Endodermal cell (in vitro differentiated cells): ENCODE data around the gene PDE3A. TPM values are rescaled to one million over a fixed set of nuclear protein-coding genes. Genes with fewer than 3 reads are reported as not detected.

Experiments used
- DNase-seq: peaks from one replicate; pipeline ENCODE4 v3.0.0-alpha.2; 2017
- H3K27ac ChIP-seq: 2 replicates; pipeline ENCODE4 v1.5.1; 2013; ENCODE audit warnings: mild to moderate bottlenecking, low read depth, low read length, moderate library complexity
- H3K27me3 ChIP-seq: 2 replicates; pipeline ENCODE4 v1.6.1; 2013; ENCODE audit warnings: mild to moderate bottlenecking, low read length, moderate library complexity; ENCODE audit not compliant: insufficient read depth, control insufficient read depth, poor library complexity, severe bottlenecking
- H3K36me3 ChIP-seq: 2 replicates; pipeline ENCODE4 v1.7.0; 2013; ENCODE audit warnings: mild to moderate bottlenecking, low read length, moderate library complexity; ENCODE audit not compliant: control insufficient read depth, insufficient read depth
- H3K4me1 ChIP-seq: one replicate; pipeline ENCODE4 v1.7.0; 2013; ENCODE audit warnings: low read length; ENCODE audit not compliant: control insufficient read depth, insufficient read depth
- H3K4me3 ChIP-seq: 2 replicates; pipeline ENCODE4 v1.5.1; 2013; ENCODE audit warnings: mild to moderate bottlenecking, low read length, moderate library complexity
- H3K9ac ChIP-seq: 2 replicates; pipeline ENCODE4 v1.6.1; 2013; ENCODE audit warnings: mild to moderate bottlenecking, low read length, moderate library complexity; ENCODE audit not compliant: poor library complexity, severe bottlenecking; ENCODE audit errors: extremely low read depth
- H3K9me3 ChIP-seq: 2 replicates; pipeline ENCODE4 v1.6.1; 2013; ENCODE audit warnings: mild to moderate bottlenecking, low read length, moderate library complexity; ENCODE audit not compliant: control insufficient read depth
- H3K27ac Mint-ChIP-seq: 2 replicates; pipeline ENCODE4 v1.8.0; 2020; ENCODE audit warnings: mixed read lengths
- H3K27me3 Mint-ChIP-seq: 2 replicates; pipeline ENCODE4 v1.8.0; 2021; ENCODE audit warnings: mild to moderate bottlenecking, mixed read lengths; ENCODE audit not compliant: insufficient read depth
- H3K36me3 Mint-ChIP-seq: 2 replicates; pipeline ENCODE4 v1.8.0; 2020; ENCODE audit warnings: low read depth, mixed read lengths
- H3K4me1 Mint-ChIP-seq: 2 replicates; pipeline ENCODE4 v1.8.0; 2020; ENCODE audit warnings: mixed read lengths
- H3K4me3 Mint-ChIP-seq: 2 replicates; pipeline ENCODE4 v1.8.0; 2020; ENCODE audit warnings: mild to moderate bottlenecking, moderate library complexity, mixed read lengths
- H3K9me3 Mint-ChIP-seq: 2 replicates; pipeline ENCODE4 v1.8.0; 2020; ENCODE audit warnings: mild to moderate bottlenecking, mixed read lengths
- WGBS, 2 experiments: methylation state at CpG; one replicate each; pipeline versions ENCODE4 v1.1.5 to v1.1.7; 2013; ENCODE audit warnings: missing lambda C conversion rate in 2 of 2, mixed read lengths in 1 of 2; ENCODE audit not compliant: insufficient coverage in 1 of 2, insufficient read length in 1 of 2; 5-methylcytosine and 5-hydroxymethylcytosine counted together
- total RNA-seq, 2 donors: library from RNA; stranded (reverse); fragmentation: NEBNext Ultra II Directional in 1 of 2; extraction: Animal tissue kit (Norgen Biotek cat#: 25700) in 1 of 2; gene quantifications; 2 replicates in 1 of 2; 3 replicates in 1 of 2; pipeline ENCODE4 v1.2.1, GENCODE V29; 2021
- TF ChIP-seq, protein P1 (sequence below): fragments of 200-600 bp; sonication (generic); conservative IDR thresholded peaks from 2 replicates; pipeline ENCODE4 v1.5.0; 2021; ENCODE audit warnings: antibody characterized with exemption, mild to moderate bottlenecking

PDE3A gene
- total RNA-seq, 2 donors from 2014 or later = 0.62 to 1.8 TPM

DNA sequence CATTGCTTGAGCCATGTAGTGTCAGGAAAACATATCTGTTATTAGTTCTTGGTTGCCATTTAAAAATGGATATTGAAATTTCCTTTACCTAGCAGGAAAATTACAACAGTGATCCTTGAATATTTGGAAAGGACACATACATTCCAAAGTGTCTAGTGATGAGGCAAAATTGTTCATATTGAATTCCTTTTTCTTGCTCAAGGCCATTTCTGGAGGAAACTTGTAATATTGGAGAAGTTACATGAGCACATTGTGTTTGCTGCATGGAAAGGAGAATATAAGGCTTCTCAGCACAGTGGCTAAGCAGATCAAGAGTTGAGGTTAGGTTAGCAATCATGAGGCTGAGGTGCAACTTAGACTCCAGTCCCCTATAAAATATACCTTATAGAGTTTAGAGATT lies 121.9 kb downstream of the PDE3A start:
- Mint-ChIP-seq H3K27ac (no peak overlapping the region), H3K27me3 (no peaks in the 10 kb centered on the region), H3K4me3 (no peak overlapping the region), H3K4me1 (peaks cover 5% of the 10 kb centered on the region), H3K9me3 (no peaks in the 10 kb centered on the region), H3K36me3 (no peaks in the 10 kb centered on the region)
- DNase-seq = no peak
- Histone ChIP-seq H3K9me3 (no peaks in the 10 kb centered on the region), H3K27me3 (no peaks in the 10 kb centered on the region), H3K4me1 (no peaks in the 10 kb centered on the region), H3K9ac (no peak overlapping the region), H3K27ac (no peak overlapping the region), H3K36me3 (no peaks in the 10 kb centered on the region), H3K4me3 (no peak overlapping the region)
- TF ChIP-seq, protein P1, sequence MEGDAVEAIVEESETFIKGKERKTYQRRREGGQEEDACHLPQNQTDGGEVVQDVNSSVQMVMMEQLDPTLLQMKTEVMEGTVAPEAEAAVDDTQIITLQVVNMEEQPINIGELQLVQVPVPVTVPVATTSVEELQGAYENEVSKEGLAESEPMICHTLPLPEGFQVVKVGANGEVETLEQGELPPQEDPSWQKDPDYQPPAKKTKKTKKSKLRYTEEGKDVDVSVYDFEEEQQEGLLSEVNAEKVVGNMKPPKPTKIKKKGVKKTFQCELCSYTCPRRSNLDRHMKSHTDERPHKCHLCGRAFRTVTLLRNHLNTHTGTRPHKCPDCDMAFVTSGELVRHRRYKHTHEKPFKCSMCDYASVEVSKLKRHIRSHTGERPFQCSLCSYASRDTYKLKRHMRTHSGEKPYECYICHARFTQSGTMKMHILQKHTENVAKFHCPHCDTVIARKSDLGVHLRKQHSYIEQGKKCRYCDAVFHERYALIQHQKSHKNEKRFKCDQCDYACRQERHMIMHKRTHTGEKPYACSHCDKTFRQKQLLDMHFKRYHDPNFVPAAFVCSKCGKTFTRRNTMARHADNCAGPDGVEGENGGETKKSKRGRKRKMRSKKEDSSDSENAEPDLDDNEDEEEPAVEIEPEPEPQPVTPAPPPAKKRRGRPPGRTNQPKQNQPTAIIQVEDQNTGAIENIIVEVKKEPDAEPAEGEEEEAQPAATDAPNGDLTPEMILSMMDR = no peak

DNA sequence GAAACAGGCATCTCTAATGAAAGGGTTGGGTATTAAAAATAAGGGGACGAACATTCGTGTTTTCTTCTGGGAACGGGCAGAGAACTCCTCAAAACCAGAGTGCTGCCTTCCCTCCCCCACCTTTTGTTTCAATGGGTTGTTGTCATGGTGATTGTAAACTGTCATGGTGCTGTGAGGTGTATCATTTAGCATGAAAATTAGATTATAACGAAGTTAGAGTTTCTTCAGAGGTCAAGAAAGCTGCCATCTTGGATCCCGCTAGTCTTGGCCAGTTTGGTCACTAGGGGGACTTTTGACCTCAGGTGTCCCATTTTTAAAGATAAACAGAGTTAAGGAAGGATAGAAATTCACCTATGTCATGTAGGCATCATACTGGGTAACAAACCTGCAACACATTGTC lies 123.0 kb downstream of the PDE3A start:
- no peak overlapping the region for H3K9ac ChIP-seq
- Mint-ChIP-seq H3K36me3 (no peaks in the 10 kb centered on the region), H3K4me3 (no peak overlapping the region), H3K9me3 (no peaks in the 10 kb centered on the region), H3K27me3 (no peaks in the 10 kb centered on the region), H3K4me1 (peaks cover 5% of the 10 kb centered on the region), H3K27ac (no peak overlapping the region)
- 50 to 76% methylated on average over 2 to 5 of the region's 5 CpGs for WGBS, 2 experiments
- DNase-seq = no peak
- H3K4me3 ChIP-seq = no peak overlapping the region
- H3K27me3 ChIP-seq = no peaks in the 10 kb centered on the region
- TF ChIP-seq, protein P1 = peak; percentile 34
- no peaks in the 10 kb centered on the region for H3K36me3 ChIP-seq
- no peaks in the 10 kb centered on the region for H3K9me3 ChIP-seq
- H3K27ac ChIP-seq = no peak overlapping the region
- no peaks in the 10 kb centered on the region for H3K4me1 ChIP-seq

DNA sequence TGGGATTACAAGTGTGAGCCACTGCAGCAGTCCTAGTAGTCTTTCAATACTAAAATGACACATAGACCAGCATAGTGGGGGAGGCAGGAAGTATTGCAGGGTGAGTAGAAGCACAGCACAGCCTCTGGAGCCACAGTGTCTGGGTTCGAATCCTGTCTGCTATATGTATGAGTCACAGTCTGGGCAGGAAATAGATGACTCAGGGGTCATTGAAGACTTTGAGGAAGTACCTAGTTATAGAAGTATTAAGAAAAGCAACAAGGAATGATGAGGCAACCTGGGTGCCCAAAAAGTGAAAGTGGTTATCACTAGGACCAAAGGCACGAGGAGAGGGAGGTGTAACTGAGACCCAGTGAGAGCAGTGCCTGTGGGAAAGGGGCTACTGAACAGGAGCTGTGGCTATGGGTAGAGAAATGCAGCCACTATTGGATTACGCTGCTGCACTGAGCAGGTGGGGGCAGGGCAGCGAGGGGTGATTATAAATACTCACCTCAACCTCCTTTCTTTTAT lies 124.0 kb downstream of the PDE3A start:
- no peaks in the 10 kb centered on the region for H3K36me3 ChIP-seq
- no peak for DNase-seq
- H3K4me1 Mint-ChIP-seq = peaks cover 5% of the 10 kb centered on the region
- no peaks in the 10 kb centered on the region for H3K4me1 ChIP-seq
- TF ChIP-seq, protein P1 = no peak
- no peaks in the 10 kb centered on the region for H3K9me3 ChIP-seq
- H3K9ac ChIP-seq = no peak overlapping the region
- no peak overlapping the region for H3K27ac ChIP-seq
- H3K36me3 Mint-ChIP-seq = no peaks in the 10 kb centered on the region
- H3K27ac Mint-ChIP-seq = peak overlapping the region; percentile 20
- WGBS, 2 experiments = 85% methylated on average over 4 of the region's 4 CpGs; no CpG with 5 or more reads in 1 of the 2 experiments
- H3K4me3 Mint-ChIP-seq = no peak overlapping the region
- H3K27me3 Mint-ChIP-seq = no peaks in the 10 kb centered on the region
- H3K27me3 ChIP-seq = no peaks in the 10 kb centered on the region
- H3K4me3 ChIP-seq = no peak overlapping the region
- H3K9me3 Mint-ChIP-seq = no peaks in the 10 kb centered on the region
